ENCODE results near the gene FAM163B. TPM values are rescaled to one million over a fixed set of nuclear protein-coding genes. Genes with fewer than 3 reads are reported as not detected.

The FAM163B gene
- total and polyA plus RNA-seq, 4 donors, result 2.1 to 4.0 (median 3.4) TPM

DNA sequence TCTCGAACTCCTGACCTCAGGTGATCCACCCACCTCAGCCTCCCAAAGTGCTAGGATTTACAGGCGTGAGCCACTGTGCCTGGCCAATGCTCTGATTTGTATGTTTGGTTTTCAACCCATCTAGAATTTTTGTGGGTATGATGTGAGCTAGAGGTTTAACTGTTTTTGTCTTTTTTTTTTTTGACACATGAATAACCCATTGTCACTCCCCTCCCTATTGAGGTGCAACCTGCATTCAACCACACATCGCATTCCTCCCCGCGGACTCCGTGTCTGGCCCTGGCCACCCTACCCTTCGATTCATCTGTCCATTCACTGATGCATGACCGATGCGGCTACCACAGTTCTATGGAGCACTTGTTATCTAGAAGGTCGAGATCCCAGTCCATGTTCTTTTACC is 9.5 kb upstream of the FAM163B start:
- WGBS, result 81% methylated on average over 10 of the region's 10 CpGs
- TF ChIP-seq, protein P1, sequence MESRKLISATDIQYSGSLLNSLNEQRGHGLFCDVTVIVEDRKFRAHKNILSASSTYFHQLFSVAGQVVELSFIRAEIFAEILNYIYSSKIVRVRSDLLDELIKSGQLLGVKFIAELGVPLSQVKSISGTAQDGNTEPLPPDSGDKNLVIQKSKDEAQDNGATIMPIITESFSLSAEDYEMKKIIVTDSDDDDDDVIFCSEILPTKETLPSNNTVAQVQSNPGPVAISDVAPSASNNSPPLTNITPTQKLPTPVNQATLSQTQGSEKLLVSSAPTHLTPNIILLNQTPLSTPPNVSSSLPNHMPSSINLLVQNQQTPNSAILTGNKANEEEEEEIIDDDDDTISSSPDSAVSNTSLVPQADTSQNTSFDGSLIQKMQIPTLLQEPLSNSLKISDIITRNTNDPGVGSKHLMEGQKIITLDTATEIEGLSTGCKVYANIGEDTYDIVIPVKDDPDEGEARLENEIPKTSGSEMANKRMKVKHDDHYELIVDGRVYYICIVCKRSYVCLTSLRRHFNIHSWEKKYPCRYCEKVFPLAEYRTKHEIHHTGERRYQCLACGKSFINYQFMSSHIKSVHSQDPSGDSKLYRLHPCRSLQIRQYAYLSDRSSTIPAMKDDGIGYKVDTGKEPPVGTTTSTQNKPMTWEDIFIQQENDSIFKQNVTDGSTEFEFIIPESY (IDR thresholded peaks at IDR 0.05), result no peak
- TF ChIP-seq RXRA (IDR thresholded peaks at IDR 0.05) (no peak), YY1 (IDR thresholded peaks at IDR 0.05) (no peak), HNF4G (IDR thresholded peaks at IDR 0.05) (no peak)
- TF ChIP-seq, protein P2, sequence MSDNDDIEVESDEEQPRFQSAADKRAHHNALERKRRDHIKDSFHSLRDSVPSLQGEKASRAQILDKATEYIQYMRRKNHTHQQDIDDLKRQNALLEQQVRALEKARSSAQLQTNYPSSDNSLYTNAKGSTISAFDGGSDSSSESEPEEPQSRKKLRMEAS (IDR thresholded peaks at IDR 0.05), result no peak

DNA sequence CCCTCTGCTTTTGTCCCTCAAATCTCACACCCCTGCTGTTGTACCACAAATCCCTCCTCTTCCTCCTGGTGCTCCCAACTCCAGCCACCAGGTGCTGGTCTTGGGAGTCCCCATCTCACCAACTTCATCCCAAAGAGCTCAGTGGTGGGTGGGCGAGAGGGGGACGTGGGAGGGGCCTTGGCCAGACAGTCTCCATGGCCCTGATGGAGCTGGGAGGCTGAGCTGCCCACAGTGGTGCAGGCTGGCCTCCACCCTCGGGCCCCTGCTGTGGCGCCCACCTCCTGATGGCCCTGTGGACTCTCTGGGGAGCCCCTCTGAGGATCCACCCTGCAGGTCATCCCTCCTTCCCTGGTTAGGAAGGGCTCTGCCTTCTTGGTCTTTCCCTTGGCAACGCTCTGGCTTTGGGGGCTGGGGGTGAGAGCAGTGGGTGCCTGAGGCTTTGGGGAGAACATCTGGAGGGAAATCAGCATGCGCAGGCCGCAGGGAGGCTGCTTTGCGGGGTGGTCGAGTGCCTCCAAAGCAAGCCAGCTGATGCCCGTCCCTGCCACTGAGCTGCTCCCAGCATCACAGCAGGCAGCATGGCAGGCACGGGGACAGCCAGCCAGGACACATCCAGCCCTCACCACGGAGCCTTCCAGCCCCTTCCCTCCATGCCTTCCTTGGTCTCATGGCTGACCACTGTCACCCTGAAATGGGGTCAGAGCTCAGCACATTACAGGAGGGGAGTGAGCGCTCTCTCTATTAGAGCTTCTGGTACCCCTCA is 7.6 kb upstream of the FAM163B start:
- no peaks in the 10 kb centered on the region for H3K36me3 ChIP-seq (ENCODE audit: control insufficient read depth in 4 of 4, insufficient read depth in 3 of 4, low read depth in 1 of 4, low read length in 3 of 4)
- H3K9me3 ChIP-seq (ENCODE audit: control insufficient read depth in 4 of 4, low read length in 3 of 4), result no peaks in the 10 kb centered on the region
- no peak for TF ChIP-seq GABPA (IDR thresholded peaks at IDR 0.05 in 1 of 2, conservative IDR thresholded peaks at IDR 0.05 in 1 of 2)
- TF ChIP-seq FOXA2 (IDR thresholded peaks at IDR 0.05), result no peak
- TF ChIP-seq, protein P3, sequence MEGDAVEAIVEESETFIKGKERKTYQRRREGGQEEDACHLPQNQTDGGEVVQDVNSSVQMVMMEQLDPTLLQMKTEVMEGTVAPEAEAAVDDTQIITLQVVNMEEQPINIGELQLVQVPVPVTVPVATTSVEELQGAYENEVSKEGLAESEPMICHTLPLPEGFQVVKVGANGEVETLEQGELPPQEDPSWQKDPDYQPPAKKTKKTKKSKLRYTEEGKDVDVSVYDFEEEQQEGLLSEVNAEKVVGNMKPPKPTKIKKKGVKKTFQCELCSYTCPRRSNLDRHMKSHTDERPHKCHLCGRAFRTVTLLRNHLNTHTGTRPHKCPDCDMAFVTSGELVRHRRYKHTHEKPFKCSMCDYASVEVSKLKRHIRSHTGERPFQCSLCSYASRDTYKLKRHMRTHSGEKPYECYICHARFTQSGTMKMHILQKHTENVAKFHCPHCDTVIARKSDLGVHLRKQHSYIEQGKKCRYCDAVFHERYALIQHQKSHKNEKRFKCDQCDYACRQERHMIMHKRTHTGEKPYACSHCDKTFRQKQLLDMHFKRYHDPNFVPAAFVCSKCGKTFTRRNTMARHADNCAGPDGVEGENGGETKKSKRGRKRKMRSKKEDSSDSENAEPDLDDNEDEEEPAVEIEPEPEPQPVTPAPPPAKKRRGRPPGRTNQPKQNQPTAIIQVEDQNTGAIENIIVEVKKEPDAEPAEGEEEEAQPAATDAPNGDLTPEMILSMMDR (IDR thresholded peaks at IDR 0.05; ENCODE audit: low read depth, low read length, missing input control), result no peak
- TF ChIP-seq HNF4G (IDR thresholded peaks at IDR 0.05), result no peak
- TF ChIP-seq FOXA1 (IDR thresholded peaks at IDR 0.05), result no peak
- H3K4me1 ChIP-seq (ENCODE audit: control insufficient read depth in 4 of 4, insufficient read depth in 4 of 4, low read length in 3 of 4), result no peaks in the 10 kb centered on the region
- H3K27ac ChIP-seq (ENCODE audit: low read depth in 1 of 2, low read length in 2 of 2), result no peak overlapping the region
- H3K4me3 ChIP-seq (ENCODE audit: low read depth in 1 of 3, low read length in 3 of 3), result no peak overlapping the region
- no peak for DNase-seq (ENCODE audit: low spot score)
- 75% methylated on average over 13 of the region's 13 CpGs for WGBS
- no peak overlapping the region for H3K9ac ChIP-seq (ENCODE audit: low read depth in 1 of 2, low read length in 2 of 2)
- peaks cover 0 to 4% (median 0%) of the 10 kb centered on the region in 4 donors for H3K27me3 ChIP-seq (ENCODE audit: control insufficient read depth in 4 of 4, insufficient read depth in 4 of 4, low read length in 3 of 4)

More for the DNA sequence above, 9.5 kb upstream of the FAM163B start:
- no peak overlapping the region for H3K4me3 ChIP-seq (ENCODE audit: low read depth in 1 of 3, low read length in 3 of 3)
- no peaks in the 10 kb centered on the region for H3K36me3 ChIP-seq (ENCODE audit: control insufficient read depth in 4 of 4, insufficient read depth in 3 of 4, low read depth in 1 of 4, low read length in 3 of 4)
- no peaks in the 10 kb centered on the region for H3K4me1 ChIP-seq (ENCODE audit: control insufficient read depth in 4 of 4, insufficient read depth in 4 of 4, low read length in 3 of 4)
- no peak overlapping the region for H3K9ac ChIP-seq (ENCODE audit: low read depth in 1 of 2, low read length in 2 of 2)
- no peak overlapping the region for H3K27ac ChIP-seq (ENCODE audit: low read depth in 1 of 2, low read length in 2 of 2)
- DNase-seq (ENCODE audit: low spot score), result no peak
- H3K27me3 ChIP-seq (ENCODE audit: control insufficient read depth in 4 of 4, insufficient read depth in 4 of 4, low read length in 3 of 4), result peaks cover 0 to 4% (median 2%) of the 10 kb centered on the region in 4 donors
- no peaks in the 10 kb centered on the region for H3K9me3 ChIP-seq (ENCODE audit: control insufficient read depth in 4 of 4, low read length in 3 of 4)

DNA sequence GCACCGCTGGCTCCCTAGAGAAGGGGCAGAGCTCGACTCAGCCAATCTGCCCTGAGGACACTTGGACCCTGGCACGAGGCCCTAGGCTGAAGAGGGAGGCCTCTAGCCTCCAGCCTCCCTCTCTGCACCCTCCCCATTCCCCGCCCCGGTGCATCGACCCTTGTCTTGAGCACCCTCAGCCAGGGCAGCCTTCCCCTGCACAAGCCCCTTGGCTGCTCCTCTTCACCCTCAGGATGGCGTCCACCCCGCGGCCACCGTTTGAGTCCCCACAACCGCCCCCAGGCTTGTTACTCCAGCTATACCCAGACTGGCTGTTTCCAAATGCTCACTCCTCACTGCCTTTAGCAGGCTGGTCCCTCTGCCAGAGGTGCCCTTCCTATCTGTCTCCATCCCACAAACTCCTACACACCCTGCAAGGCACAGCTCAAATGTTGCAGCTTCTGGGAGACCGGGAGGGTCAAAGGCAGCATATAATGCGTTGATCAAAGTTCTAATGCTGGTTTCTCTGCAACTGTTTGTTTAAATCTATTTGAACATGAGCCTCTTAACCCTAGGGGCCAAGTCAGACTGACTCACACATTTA is 6.5 kb upstream of the FAM163B start:
- H3K4me3 ChIP-seq (ENCODE audit: low read depth in 1 of 3, low read length in 3 of 3), result no peak overlapping the region
- no peak overlapping the region for H3K27ac ChIP-seq (ENCODE audit: low read depth in 1 of 2, low read length in 2 of 2)
- WGBS, result 73% methylated on average over 13 of the region's 13 CpGs
- H3K9me3 ChIP-seq (ENCODE audit: control insufficient read depth in 4 of 4, low read length in 3 of 4), result no peaks in the 10 kb centered on the region
- H3K9ac ChIP-seq (ENCODE audit: low read depth in 1 of 2, low read length in 2 of 2), result no peak overlapping the region
- no peaks in the 10 kb centered on the region for H3K36me3 ChIP-seq (ENCODE audit: control insufficient read depth in 4 of 4, insufficient read depth in 3 of 4, low read depth in 1 of 4, low read length in 3 of 4)
- TF ChIP-seq RXRA (IDR thresholded peaks at IDR 0.05) (no peak), HNF4G (IDR thresholded peaks at IDR 0.05) (no peak), JUND (IDR thresholded peaks at IDR 0.05) (no peak), TAF1 (conservative IDR thresholded peaks at IDR 0.05) (no peak), RAD21 (IDR thresholded peaks at IDR 0.05) (no peak), SP1 (IDR thresholded peaks at IDR 0.05) (no peak)
- TF ChIP-seq, protein P4, sequence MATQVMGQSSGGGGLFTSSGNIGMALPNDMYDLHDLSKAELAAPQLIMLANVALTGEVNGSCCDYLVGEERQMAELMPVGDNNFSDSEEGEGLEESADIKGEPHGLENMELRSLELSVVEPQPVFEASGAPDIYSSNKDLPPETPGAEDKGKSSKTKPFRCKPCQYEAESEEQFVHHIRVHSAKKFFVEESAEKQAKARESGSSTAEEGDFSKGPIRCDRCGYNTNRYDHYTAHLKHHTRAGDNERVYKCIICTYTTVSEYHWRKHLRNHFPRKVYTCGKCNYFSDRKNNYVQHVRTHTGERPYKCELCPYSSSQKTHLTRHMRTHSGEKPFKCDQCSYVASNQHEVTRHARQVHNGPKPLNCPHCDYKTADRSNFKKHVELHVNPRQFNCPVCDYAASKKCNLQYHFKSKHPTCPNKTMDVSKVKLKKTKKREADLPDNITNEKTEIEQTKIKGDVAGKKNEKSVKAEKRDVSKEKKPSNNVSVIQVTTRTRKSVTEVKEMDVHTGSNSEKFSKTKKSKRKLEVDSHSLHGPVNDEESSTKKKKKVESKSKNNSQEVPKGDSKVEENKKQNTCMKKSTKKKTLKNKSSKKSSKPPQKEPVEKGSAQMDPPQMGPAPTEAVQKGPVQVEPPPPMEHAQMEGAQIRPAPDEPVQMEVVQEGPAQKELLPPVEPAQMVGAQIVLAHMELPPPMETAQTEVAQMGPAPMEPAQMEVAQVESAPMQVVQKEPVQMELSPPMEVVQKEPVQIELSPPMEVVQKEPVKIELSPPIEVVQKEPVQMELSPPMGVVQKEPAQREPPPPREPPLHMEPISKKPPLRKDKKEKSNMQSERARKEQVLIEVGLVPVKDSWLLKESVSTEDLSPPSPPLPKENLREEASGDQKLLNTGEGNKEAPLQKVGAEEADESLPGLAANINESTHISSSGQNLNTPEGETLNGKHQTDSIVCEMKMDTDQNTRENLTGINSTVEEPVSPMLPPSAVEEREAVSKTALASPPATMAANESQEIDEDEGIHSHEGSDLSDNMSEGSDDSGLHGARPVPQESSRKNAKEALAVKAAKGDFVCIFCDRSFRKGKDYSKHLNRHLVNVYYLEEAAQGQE (IDR thresholded peaks at IDR 0.05), result no peak
- TF ChIP-seq, protein P1 (IDR thresholded peaks at IDR 0.05), result no peak
- H3K4me1 ChIP-seq (ENCODE audit: control insufficient read depth in 4 of 4, insufficient read depth in 4 of 4, low read length in 3 of 4), result no peaks in the 10 kb centered on the region
- DNase-seq (ENCODE audit: low spot score), result no peak
- peaks cover 0 to 4% (median 0%) of the 10 kb centered on the region in 4 donors for H3K27me3 ChIP-seq (ENCODE audit: control insufficient read depth in 4 of 4, insufficient read depth in 4 of 4, low read length in 3 of 4)

All from liver (tissue), 9 donors.